GM10847 (cell line): ENCODE data around the gene IL20.

Source experiments
- POLR2A ChIP-seq: IDR thresholded peaks from 2 replicates; pipeline ENCODE4 v1.6.1; 2011; ENCODE audit not compliant: insufficient read length; ENCODE audit errors: extremely low read depth

The IL20 gene

GRCh38 chr1:206864939-206865671 lies at the start of gene IL20:
TSS of gene IL20 (plus strand) at chr1:206865623. CDS start at chr1:206865853, 230 bp downstream.
- no peak for TF ChIP-seq POLR2A

- TF ChIP-seq POLR2A: no peak
Measured at GRCh38 chr1:206816390-206817287, 48.8 kb upstream of the IL20 start.

- TF ChIP-seq POLR2A: no peak
Measured at GRCh38 chr1:206821493-206821892, 43.9 kb upstream of the IL20 start.

- no peak for TF ChIP-seq POLR2A
Measured at GRCh38 chr1:206823727-206824126, 41.7 kb upstream of the IL20 start.

GRCh38 chr1:206824331-206824730 lies 41.1 kb upstream of the IL20 start:
- TF ChIP-seq POLR2A: no peak

GRCh38 chr1:206826394-206826793 lies 39.0 kb upstream of the IL20 start:
- no peak for TF ChIP-seq POLR2A

GRCh38 chr1:206828061-206828460 lies 37.4 kb upstream of the IL20 start:
- no peak for TF ChIP-seq POLR2A

- TF ChIP-seq POLR2A: no peak
Measured at GRCh38 chr1:206828765-206829164, 36.7 kb upstream of the IL20 start.

GRCh38 chr1:206829282-206829681 lies 36.1 kb upstream of the IL20 start:
- no peak for TF ChIP-seq POLR2A

GRCh38 chr1:206829875-206830274 lies 35.5 kb upstream of the IL20 start:
- no peak for TF ChIP-seq POLR2A

GRCh38 chr1:206831650-206832049 lies 33.8 kb upstream of the IL20 start:
- TF ChIP-seq POLR2A: no peak

- no peak for TF ChIP-seq POLR2A
Measured at GRCh38 chr1:206832352-206832880, 33.0 kb upstream of the IL20 start.

- TF ChIP-seq POLR2A: no peak
Measured at GRCh38 chr1:206833106-206833680, 32.2 kb upstream of the IL20 start.

- no peak for TF ChIP-seq POLR2A
Measured at GRCh38 chr1:206833801-206834200, 31.6 kb upstream of the IL20 start.

GRCh38 chr1:206834217-206834616 lies 31.2 kb upstream of the IL20 start:
- TF ChIP-seq POLR2A: no peak

GRCh38 chr1:206834711-206835110 lies 30.7 kb upstream of the IL20 start:
- no peak for TF ChIP-seq POLR2A
